Astrocyte (in vitro differentiated cells and primary cell): ENCODE results near the gene TIMM44.
"Not testable (repeated sequence)": the region's sequence is repeated elsewhere in the genome, so short reads cannot be mapped to it uniquely, and the experiment has no call there.

Experiments
- EZH2 ChIP-seq: IDR thresholded peaks from 2 replicates; pipeline ENCODE4 v1.6.1; 2012; ENCODE audit warnings: mild to moderate bottlenecking, low read length, inconsistent platforms; ENCODE audit not compliant: insufficient read depth
- TF ChIP-seq, protein P1 (sequence below): IDR thresholded peaks from 2 replicates; pipeline ENCODE4 v1.5.1; 2011; ENCODE audit warnings: low read depth, mild to moderate bottlenecking, inconsistent platforms, low read length, moderate library complexity; ENCODE audit not compliant: insufficient read depth

DNA sequence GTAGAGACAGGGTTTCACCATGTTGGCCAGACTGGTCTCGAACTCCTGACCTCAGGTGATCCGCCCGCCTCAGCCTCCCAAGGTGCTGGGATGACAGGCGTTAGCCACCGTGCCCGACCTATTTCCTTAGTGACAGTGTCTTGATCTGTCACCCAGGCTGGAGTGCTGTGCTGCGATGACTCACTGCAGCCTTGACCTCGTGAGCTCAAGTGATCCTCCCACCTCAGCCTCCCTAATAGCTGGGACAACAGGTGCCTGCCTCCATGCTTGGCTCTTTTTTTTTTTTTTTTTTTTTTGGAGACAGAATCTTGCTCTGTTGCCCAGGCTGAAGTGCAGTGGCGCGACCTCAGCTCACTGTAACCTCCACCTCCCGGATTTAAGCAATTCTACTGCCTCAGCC is 13.4 kb downstream of the TIMM44 start:
- TF ChIP-seq EZH2: not testable (repeated sequence)
- TF ChIP-seq, protein P1, sequence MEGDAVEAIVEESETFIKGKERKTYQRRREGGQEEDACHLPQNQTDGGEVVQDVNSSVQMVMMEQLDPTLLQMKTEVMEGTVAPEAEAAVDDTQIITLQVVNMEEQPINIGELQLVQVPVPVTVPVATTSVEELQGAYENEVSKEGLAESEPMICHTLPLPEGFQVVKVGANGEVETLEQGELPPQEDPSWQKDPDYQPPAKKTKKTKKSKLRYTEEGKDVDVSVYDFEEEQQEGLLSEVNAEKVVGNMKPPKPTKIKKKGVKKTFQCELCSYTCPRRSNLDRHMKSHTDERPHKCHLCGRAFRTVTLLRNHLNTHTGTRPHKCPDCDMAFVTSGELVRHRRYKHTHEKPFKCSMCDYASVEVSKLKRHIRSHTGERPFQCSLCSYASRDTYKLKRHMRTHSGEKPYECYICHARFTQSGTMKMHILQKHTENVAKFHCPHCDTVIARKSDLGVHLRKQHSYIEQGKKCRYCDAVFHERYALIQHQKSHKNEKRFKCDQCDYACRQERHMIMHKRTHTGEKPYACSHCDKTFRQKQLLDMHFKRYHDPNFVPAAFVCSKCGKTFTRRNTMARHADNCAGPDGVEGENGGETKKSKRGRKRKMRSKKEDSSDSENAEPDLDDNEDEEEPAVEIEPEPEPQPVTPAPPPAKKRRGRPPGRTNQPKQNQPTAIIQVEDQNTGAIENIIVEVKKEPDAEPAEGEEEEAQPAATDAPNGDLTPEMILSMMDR: not testable (repeated sequence)
